ENCODE results near the gene SYNE2. TPM values are rescaled to one million over a fixed set of nuclear protein-coding genes. Genes with fewer than 3 reads are reported as not detected.

The SYNE2 gene
- total RNA-seq, 1 experiment from 2014 or later = 67.4 TPM

DNA sequence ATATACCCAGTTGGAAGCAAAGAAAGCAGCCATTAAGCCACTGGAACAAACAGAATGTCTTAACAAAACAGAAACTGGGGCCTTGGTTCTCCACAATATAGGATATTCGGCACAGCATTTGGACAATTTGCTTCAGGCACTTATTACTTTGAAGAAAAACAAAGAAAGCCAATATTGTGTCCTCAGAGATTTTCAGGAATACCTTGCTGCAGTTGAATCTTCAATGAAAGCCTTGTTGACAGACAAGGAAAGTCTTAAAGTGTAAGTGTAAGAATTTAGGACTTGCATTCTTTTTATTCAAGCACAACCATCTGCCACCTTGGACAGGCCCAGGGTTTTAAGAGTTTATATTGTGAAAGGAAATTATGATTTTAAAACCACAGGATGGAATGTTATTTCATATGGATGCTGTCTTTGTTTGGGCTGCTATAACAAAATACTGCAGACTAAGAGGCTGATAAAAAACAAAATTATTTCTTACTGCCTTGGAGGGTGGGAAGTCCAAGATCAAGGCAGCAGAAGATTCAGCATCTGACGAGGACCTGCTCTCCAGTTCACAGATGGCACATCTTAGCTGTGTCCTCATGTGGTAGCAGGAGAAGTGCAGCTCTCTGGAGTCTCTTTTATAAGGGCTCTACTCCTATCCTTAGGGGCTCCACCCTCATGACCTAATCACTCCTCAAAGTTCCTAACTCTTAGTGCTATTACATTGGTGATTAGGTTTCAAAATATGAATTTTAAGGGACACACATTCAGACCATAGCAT lies 197.0 kb downstream of the SYNE2 start:
- TF ChIP-seq, protein P1, sequence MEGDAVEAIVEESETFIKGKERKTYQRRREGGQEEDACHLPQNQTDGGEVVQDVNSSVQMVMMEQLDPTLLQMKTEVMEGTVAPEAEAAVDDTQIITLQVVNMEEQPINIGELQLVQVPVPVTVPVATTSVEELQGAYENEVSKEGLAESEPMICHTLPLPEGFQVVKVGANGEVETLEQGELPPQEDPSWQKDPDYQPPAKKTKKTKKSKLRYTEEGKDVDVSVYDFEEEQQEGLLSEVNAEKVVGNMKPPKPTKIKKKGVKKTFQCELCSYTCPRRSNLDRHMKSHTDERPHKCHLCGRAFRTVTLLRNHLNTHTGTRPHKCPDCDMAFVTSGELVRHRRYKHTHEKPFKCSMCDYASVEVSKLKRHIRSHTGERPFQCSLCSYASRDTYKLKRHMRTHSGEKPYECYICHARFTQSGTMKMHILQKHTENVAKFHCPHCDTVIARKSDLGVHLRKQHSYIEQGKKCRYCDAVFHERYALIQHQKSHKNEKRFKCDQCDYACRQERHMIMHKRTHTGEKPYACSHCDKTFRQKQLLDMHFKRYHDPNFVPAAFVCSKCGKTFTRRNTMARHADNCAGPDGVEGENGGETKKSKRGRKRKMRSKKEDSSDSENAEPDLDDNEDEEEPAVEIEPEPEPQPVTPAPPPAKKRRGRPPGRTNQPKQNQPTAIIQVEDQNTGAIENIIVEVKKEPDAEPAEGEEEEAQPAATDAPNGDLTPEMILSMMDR (IDR thresholded peaks at IDR 0.05; ENCODE audit: unreplicated experiment) = no peak
- no TSS peak for BruUV-seq (replicated peaks)
- Mint-ChIP-seq H3K9me3 (ENCODE audit: unreplicated experiment) (peaks cover 6% of the 10 kb centered on the region), H3K4me1 (ENCODE audit: insufficient read depth, unreplicated experiment) (peaks cover 18% of the 10 kb centered on the region), H3K4me3 (ENCODE audit: unreplicated experiment) (no peak overlapping the region), H3K27ac (ENCODE audit: low read depth, unreplicated experiment) (no peak overlapping the region), H3K36me3 (ENCODE audit: insufficient read depth, unreplicated experiment) (no peaks in the 10 kb centered on the region), H3K27me3 (ENCODE audit: insufficient read depth, unreplicated experiment) (no peaks in the 10 kb centered on the region)
- ChIA-PET CTCF (interaction anchor here (1.0 kb wide), 1 partner anchor 39 kb away, joined by 3 read pairs; no protein-coding TSS in a partner anchor), POLR2A (no interaction called here)
- DNase-seq (ENCODE audit: unreplicated experiment) = no peak
- intact Hi-C loops (cut with micrococcal nuclease) = no loop called here

DNA sequence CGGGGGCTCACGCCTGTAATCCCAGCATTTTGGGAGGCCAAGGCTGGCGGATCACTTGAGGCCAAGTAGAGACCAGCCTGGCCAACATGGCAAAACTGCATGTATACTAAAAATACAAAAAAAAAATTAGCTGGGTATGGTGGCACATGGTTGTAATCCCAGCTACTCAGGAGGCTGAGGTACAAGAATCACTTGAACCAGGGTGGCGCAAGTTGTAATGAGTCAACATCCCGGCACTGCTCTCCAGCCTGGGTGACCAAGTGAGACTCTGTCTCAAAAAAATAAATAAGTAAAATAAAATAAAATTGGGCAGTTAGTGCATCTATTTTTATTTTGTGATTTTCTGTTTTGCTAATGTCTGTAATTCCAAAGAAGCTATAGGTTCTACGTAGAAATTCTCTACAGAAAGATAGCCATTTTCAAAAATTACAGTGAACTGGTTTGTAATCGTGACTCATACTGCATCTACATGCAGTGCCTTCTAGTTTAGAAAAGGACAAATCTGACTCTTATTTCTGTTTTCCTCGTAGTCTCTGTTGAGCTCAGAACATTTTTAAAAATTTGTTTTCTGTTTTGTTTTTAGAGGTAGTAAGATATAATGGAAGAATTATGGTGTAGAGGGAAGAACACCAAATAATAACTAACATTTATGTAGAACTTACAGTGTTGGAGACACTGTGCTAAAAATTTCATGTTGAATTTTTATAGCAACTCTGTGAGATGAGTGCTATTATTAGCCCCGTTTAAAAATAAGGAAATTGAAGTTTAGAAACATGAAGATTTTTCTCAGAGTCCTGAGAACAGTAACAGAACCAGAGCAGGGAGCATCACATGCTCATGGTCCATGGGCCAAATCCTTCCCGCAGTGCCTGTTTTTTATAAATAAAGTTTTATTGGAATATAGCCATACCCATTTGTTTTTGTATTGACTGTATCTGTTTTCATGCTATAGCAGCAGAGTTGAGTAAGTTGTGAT lies 201.2 kb downstream of the SYNE2 start:
- ChIA-PET CTCF (interaction anchor here (0.6 to 1.7 kb wide), 5 partner anchors 15 to 249 kb away, joined by 3 to 6 read pairs (median 3); no protein-coding TSS in a partner anchor), POLR2A (interaction anchor here (0.8 to 3.1 kb wide), 18 partner anchors 8 to 198 kb away, joined by 3 to 18 read pairs (median 4); no protein-coding TSS in a partner anchor)
- intact Hi-C loops (cut with micrococcal nuclease) = no loop called here
- peaks cover 16% of the 10 kb centered on the region for H3K36me3 Mint-ChIP-seq (ENCODE audit: insufficient read depth, unreplicated experiment)
- H3K4me3 Mint-ChIP-seq (ENCODE audit: unreplicated experiment) = peak overlapping the region; percentile 57
- DNase-seq (ENCODE audit: unreplicated experiment) = peak; percentile 89
- TF ChIP-seq, protein P1 (IDR thresholded peaks at IDR 0.05; ENCODE audit: unreplicated experiment) = no peak
- no peaks in the 10 kb centered on the region for H3K27me3 Mint-ChIP-seq (ENCODE audit: insufficient read depth, unreplicated experiment)
- H3K27ac Mint-ChIP-seq (ENCODE audit: low read depth, unreplicated experiment) = peak overlapping the region; percentile 92
- H3K9me3 Mint-ChIP-seq (ENCODE audit: unreplicated experiment) = peaks cover 14% of the 10 kb centered on the region
- BruUV-seq (replicated peaks) = no TSS peak
- H3K4me1 Mint-ChIP-seq (ENCODE audit: insufficient read depth, unreplicated experiment) = peaks cover 19% of the 10 kb centered on the region

- no TSS peak for BruUV-seq (replicated peaks)
- Mint-ChIP-seq H3K27ac (ENCODE audit: low read depth, unreplicated experiment) (peak overlapping the region; percentile 98), H3K36me3 (ENCODE audit: insufficient read depth, unreplicated experiment) (peaks cover 16% of the 10 kb centered on the region), H3K4me1 (ENCODE audit: insufficient read depth, unreplicated experiment) (peaks cover 20% of the 10 kb centered on the region), H3K4me3 (ENCODE audit: unreplicated experiment) (no peak overlapping the region), H3K9me3 (ENCODE audit: unreplicated experiment) (peaks cover 7% of the 10 kb centered on the region), H3K27me3 (ENCODE audit: insufficient read depth, unreplicated experiment) (no peaks in the 10 kb centered on the region)
- ChIA-PET CTCF (interaction anchor here (0.6 to 2.1 kb wide), 12 partner anchors 19 to 108 kb away, joined by 3 to 21 read pairs (median 6); no protein-coding TSS in a partner anchor), POLR2A (interaction anchor here (0.6 to 5.7 kb wide), 14 partner anchors 14 to 213 kb away, joined by 3 to 121 read pairs (median 5); no protein-coding TSS in a partner anchor)
- TF ChIP-seq, protein P1 (IDR thresholded peaks at IDR 0.05; ENCODE audit: unreplicated experiment) = no peak
- intact Hi-C loops (cut with micrococcal nuclease) = loop anchor here (1.0 to 2.0 kb wide), 2 partner anchors 59 to 244 kb away; no protein-coding TSS in a partner anchor
- DNase-seq (ENCODE audit: unreplicated experiment) = no peak
Observed at GRCh38 chr14:64059454-64060198, 206.8 kb downstream of the SYNE2 start.

Data from MCF 10A (cell line).